Prostate gland (tissue), 2 donors: ENCODE measurements around the gene TAB3. TPM values are rescaled to one million over a fixed set of nuclear protein-coding genes. Genes with fewer than 3 reads are reported as not detected.

Experiments used
- DNase-seq: peaks from one replicate; pipeline ENCODE4 v3.0.0-alpha.2; 2019; ENCODE audit warnings: low spot score
- H3K27ac ChIP-seq, 2 donors: fragments of 200-600 bp; sonication (generic); 2 replicates each; pipeline ENCODE4 v1.5.1; 2017 to 2019
- H3K27me3 ChIP-seq: fragments of 200-600 bp; sonication (generic); replicated peaks from 2 replicates; pipeline ENCODE4 v1.5.1; 2019; ENCODE audit not compliant: insufficient read depth
- H3K36me3 ChIP-seq, 2 donors: fragments of 200-600 bp; sonication (generic); 1 replicate in 1 of 2; 2 replicates in 1 of 2; pipeline versions ENCODE4 v1.5.1 to v1.8.1; 2017 to 2019
- H3K4me1 ChIP-seq: fragments of 200-600 bp; sonication (generic); replicated peaks from 2 replicates; pipeline ENCODE4 v1.5.1; 2019
- H3K4me3 ChIP-seq, 2 donors: fragments of 200-600 bp; sonication (generic); 2 replicates each; pipeline ENCODE4 v1.5.1; 2017 to 2019
- H3K9me3 ChIP-seq: fragments of 200-600 bp; sonication (generic); 2 replicates; pipeline ENCODE4 v1.5.1; 2017
- CTCF ChIP-seq, 4 experiments: fragments of 200-600 bp in 2 of 4; fragments of 450-650 bp in 2 of 4; sonication (generic) in 2 of 4; IDR thresholded peaks; 1 replicate in 3 of 4; 2 replicates in 1 of 4; pipeline ENCODE4 v1.5.1; 2016 to 2019; ENCODE audit warnings: antibody characterized with exemption in 4 of 4, mild to moderate bottlenecking in 2 of 4, moderate library complexity in 2 of 4
- POLR2A ChIP-seq: fragments of 450-650 bp; IDR thresholded peaks from one replicate; pipeline ENCODE4 v1.6.1; 2016; ENCODE audit warnings: antibody characterized with exemption, mild to moderate bottlenecking
- POLR2AphosphoS5 ChIP-seq: sonication (generic); formaldehyde crosslinking; IDR thresholded peaks from one replicate; pipeline ENCODE4 v1.6.1; 2017; ENCODE audit warnings: antibody characterized with exemption
- WGBS: methylation state at CpG from one replicate; pipeline ENCODE4 v1.1.5; 2018; 5-methylcytosine and 5-hydroxymethylcytosine counted together
- intact Hi-C: fragments of 100-400 bp; cut with DNase I; formaldehyde crosslinking; loops from one replicate; pipeline ENCODE4 v1.14.2; 2022
- total RNA-seq, 2 donors: library from RNA; depleted of rRNA; stranded (reverse); fragments of >200 nt; gene quantifications; one replicate each; pipeline ENCODE4 v1.1.0, GENCODE V29; 2016

The TAB3 gene
- total RNA-seq, 2 donors from 2014 or later = 53.1 to 166 TPM

GRCh38 chrX:30779453-30780030 is 109.5 kb downstream of the TAB3 start:
- no peak overlapping the region for H3K27ac ChIP-seq
- H3K9me3 ChIP-seq = no peaks in the 10 kb centered on the region
- intact Hi-C loops = no loop called here
- H3K4me1 ChIP-seq = no peaks in the 10 kb centered on the region
- no peak for DNase-seq
- TF ChIP-seq POLR2AphosphoS5 (no peak), CTCF (IDR thresholded peaks at IDR 0.05) (no peak), POLR2A (no peak)
- 100% methylated on average over 16 of the region's 19 CpGs for WGBS
- H3K36me3 ChIP-seq = no peaks in the 10 kb centered on the region
- H3K4me3 ChIP-seq = no peak overlapping the region
- H3K27me3 ChIP-seq = no peaks in the 10 kb centered on the region

GRCh38 chrX:30777575-30777974 is 111.5 kb downstream of the TAB3 start:
- no peak overlapping the region for H3K27ac ChIP-seq
- no peaks in the 10 kb centered on the region for H3K27me3 ChIP-seq
- no peaks in the 10 kb centered on the region for H3K9me3 ChIP-seq
- H3K4me1 ChIP-seq = no peaks in the 10 kb centered on the region
- no peaks in the 10 kb centered on the region for H3K36me3 ChIP-seq
- no peak overlapping the region for H3K4me3 ChIP-seq
- DNase-seq = no peak
- TF ChIP-seq CTCF (IDR thresholded peaks at IDR 0.05) (no peak), POLR2AphosphoS5 (no peak), POLR2A (no peak)
- intact Hi-C loops = no loop called here

Other genes with a start within 250 kb of the TAB3 start
- gene GK, start 235.8 kb downstream of the TAB3 start, total RNA-seq = 1 to 10 TPM; 3.0 to 7.4 TPM
- gene FTHL17, start 182.8 kb upstream of the TAB3 start, total RNA-seq = 1 to 10 TPM in 1 of 2 donors, not detected in 1; 2.8 TPM